Activated B cell treated with CpG ODN at 0.5 μM for 24 hours (primary cell): ENCODE data around the gene OR4D11. TPM values are rescaled to one million over a fixed set of nuclear protein-coding genes. Genes with fewer than 3 reads are reported as not detected.

Experiments
- ATAC-seq: fragments of 200-7000 bp; cut with Tn5 transposase; one replicate; pipeline ENCODE4 v1.10.0; 2021; ENCODE audit warnings: low read depth, mild to moderate bottlenecking, moderate library complexity
- CTCF ChIA-PET: fragments of 350-600 bp; sonication (Branson Sonifier 250); formaldehyde crosslinking; loops from one replicate; lab custom pipeline; 2021; ENCODE audit warnings: antibody characterized with exemption; lab: Charles Lee
- POLR2A ChIA-PET: fragments of 350-600 bp; sonication (Branson Sonifier 250); formaldehyde crosslinking; loops from one replicate; lab custom pipeline; 2021; ENCODE audit warnings: antibody characterized with exemption; lab: Charles Lee
- DNase-seq: peaks from one replicate; pipeline ENCODE4 v3.0.0; 2022
- H3K27ac Mint-ChIP-seq: one replicate; pipeline ENCODE4 v1.8.0; 2020; ENCODE audit warnings: mixed read lengths
- H3K27me3 Mint-ChIP-seq: one replicate; pipeline ENCODE4 v1.8.0; 2021; ENCODE audit warnings: mixed read lengths
- H3K36me3 Mint-ChIP-seq: one replicate; pipeline ENCODE4 v1.8.0; 2021; ENCODE audit warnings: low read depth, mixed read lengths
- H3K4me1 Mint-ChIP-seq: one replicate; pipeline ENCODE4 v1.8.0; 2021; ENCODE audit warnings: mixed read lengths
- H3K4me3 Mint-ChIP-seq: one replicate; pipeline ENCODE4 v1.8.0; 2020; ENCODE audit warnings: mild to moderate bottlenecking, mixed read lengths
- H3K9me3 Mint-ChIP-seq: one replicate; pipeline ENCODE4 v1.8.0; 2020; ENCODE audit warnings: mixed read lengths
- intact Hi-C: fragments of 100-400 bp; cut with micrococcal nuclease; formaldehyde crosslinking; loops from one replicate; pipeline ENCODE4 v1.15.1; 2024
- total RNA-seq: library from RNA; stranded (reverse); gene quantifications from 2 replicates; pipeline ENCODE4 v1.2.3, GENCODE V29; 2022
- TF ChIP-seq, protein P1 (sequence below): fragments of 200-600 bp; IDR thresholded peaks from one replicate; pipeline ENCODE4 v1.8.0; 2022; ENCODE audit warnings: antibody characterized with exemption, mild to moderate bottlenecking

Gene OR4D11
- total RNA-seq = not detected in 2 replicates

DNA sequence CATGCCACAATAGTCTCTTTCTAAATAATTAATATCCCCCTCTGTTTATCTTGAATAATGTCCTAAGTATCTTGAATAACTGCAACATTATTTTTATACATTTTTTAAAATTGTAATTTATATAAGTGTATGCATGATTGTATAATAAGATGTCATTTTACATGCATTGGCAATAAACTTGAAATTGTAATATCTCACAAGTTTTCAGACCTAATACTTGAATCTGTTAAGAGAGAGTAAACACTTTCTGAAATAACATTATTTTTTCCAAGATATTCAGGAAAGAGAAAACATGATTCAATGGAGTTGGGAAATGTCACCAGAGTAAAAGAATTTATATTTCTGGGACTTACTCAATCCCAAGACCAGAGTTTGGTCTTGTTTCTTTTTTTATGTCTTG lies at the start of gene OR4D11:
Gene OR4D11, plus strand, starts transcription at position 301 of the 400 bp plus-strand sequence. Its CDS starts 0 bp downstream, at position 301.
- H3K36me3 Mint-ChIP-seq = no peaks in the 10 kb centered on the region
- TF ChIP-seq, protein P1, sequence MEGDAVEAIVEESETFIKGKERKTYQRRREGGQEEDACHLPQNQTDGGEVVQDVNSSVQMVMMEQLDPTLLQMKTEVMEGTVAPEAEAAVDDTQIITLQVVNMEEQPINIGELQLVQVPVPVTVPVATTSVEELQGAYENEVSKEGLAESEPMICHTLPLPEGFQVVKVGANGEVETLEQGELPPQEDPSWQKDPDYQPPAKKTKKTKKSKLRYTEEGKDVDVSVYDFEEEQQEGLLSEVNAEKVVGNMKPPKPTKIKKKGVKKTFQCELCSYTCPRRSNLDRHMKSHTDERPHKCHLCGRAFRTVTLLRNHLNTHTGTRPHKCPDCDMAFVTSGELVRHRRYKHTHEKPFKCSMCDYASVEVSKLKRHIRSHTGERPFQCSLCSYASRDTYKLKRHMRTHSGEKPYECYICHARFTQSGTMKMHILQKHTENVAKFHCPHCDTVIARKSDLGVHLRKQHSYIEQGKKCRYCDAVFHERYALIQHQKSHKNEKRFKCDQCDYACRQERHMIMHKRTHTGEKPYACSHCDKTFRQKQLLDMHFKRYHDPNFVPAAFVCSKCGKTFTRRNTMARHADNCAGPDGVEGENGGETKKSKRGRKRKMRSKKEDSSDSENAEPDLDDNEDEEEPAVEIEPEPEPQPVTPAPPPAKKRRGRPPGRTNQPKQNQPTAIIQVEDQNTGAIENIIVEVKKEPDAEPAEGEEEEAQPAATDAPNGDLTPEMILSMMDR = no peak
- no peaks in the 10 kb centered on the region for H3K9me3 Mint-ChIP-seq
- ATAC-seq (no peak), DNase-seq (no peak)
- ChIA-PET POLR2A (no interaction called here), CTCF (no interaction called here)
- H3K27me3 Mint-ChIP-seq = peaks cover 18% of the 10 kb centered on the region
- no peak within 1 kb of the TSS for H3K4me3 Mint-ChIP-seq
- intact Hi-C loops = no loop called here
- no peaks in the 10 kb centered on the region for H3K4me1 Mint-ChIP-seq
- H3K27ac Mint-ChIP-seq = no peak within 1 kb of the TSS

DNA sequence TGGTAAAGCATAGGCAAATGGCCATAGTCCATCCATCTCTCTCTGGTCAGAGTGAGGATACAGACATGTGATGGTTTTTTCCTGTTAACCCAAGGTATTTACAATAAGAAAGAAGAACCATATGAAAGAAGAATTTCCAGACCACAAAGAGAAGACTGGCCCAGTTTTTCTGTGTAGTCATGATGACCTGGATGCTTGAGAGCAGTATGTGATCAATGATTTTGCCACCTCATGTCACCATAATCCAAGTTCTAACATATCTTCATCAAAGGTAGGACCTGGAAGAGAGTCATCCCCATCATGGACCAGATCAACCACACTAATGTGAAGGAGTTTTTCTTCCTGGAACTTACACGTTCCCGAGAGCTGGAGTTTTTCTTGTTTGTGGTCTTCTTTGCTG lies 46.7 kb upstream of the OR4D11 start, which contains the start of gene OR4D6:
Gene OR4D6, plus strand, starts transcription at position 301 of the 400 bp plus-strand sequence. Its CDS starts 0 bp downstream, at position 301.
- Mint-ChIP-seq H3K27me3 (peaks cover 20% of the 10 kb centered on the region), H3K4me3 (no peak within 1 kb of the TSS), H3K36me3 (no peaks in the 10 kb centered on the region), H3K9me3 (peaks cover 2% of the 10 kb centered on the region), H3K4me1 (no peaks in the 10 kb centered on the region), H3K27ac (no peak within 1 kb of the TSS)
- ATAC-seq (no peak), DNase-seq (no peak)
- TF ChIP-seq, protein P1 = no peak
- ChIA-PET CTCF (no interaction called here), POLR2A (no interaction called here)
- intact Hi-C loops = no loop called here

DNA sequence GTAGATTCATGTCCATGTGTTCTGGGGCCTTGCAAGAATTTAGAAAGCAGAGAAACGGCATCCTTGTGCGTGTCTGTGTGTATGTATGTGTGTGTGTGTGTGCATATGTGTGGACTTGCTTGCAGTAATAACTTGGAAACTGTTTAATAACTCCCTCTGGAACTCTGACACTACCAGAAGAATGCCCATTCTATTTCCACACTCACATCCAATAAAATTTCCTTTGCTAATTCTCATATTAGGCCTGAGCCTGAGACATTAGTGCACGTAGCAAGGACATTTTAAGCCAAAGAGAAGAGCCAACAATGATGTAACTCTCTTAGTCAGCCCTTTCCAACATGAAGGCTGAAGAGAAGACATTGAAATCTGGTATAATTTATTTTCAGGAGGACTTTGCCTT lies 43.5 kb upstream of the OR4D11 start:
- ATAC-seq (no peak), DNase-seq (no peak)
- CTCF ChIA-PET = no interaction called here
- no peak overlapping the region for H3K4me3 Mint-ChIP-seq
- intact Hi-C loops = no loop called here
- H3K27ac Mint-ChIP-seq = no peak overlapping the region
- H3K27me3 Mint-ChIP-seq = peaks cover 20% of the 10 kb centered on the region
- no peaks in the 10 kb centered on the region for H3K4me1 Mint-ChIP-seq
- POLR2A ChIA-PET = no interaction called here
- TF ChIP-seq, protein P1 = no peak
- no peaks in the 10 kb centered on the region for H3K36me3 Mint-ChIP-seq
- peaks cover under 1% of the 10 kb centered on the region for H3K9me3 Mint-ChIP-seq

DNA sequence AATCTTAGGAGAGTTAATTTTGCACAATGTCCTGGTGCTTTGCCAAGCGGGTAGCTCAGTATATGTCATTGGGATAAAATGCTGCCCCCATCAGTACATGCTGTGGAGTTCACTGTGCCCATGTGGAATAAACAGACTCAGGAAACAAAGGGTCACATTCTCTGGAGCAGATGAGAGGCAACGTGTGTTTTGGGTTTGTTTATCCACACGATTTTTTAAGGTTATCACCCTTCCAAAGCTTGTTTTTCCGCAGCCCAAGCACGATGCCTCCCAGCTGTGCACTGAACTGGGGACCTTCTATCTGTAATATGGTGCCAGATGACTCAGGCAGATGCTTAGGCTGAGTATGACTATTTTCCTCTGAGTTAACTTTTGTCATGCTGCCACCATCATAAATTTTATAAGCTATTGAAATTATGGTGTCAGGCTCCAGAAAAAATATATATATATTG lies 40.2 kb upstream of the OR4D11 start:
- Mint-ChIP-seq H3K36me3 (no peaks in the 10 kb centered on the region), H3K4me3 (no peak overlapping the region), H3K9me3 (peaks cover 8% of the 10 kb centered on the region), H3K27ac (no peak overlapping the region), H3K27me3 (peaks cover 16% of the 10 kb centered on the region), H3K4me1 (no peaks in the 10 kb centered on the region)
- TF ChIP-seq, protein P1 = no peak
- intact Hi-C loops = no loop called here
- POLR2A ChIA-PET = no interaction called here
- DNase-seq = no peak
- CTCF ChIA-PET = no interaction called here
- no peak for ATAC-seq

DNA sequence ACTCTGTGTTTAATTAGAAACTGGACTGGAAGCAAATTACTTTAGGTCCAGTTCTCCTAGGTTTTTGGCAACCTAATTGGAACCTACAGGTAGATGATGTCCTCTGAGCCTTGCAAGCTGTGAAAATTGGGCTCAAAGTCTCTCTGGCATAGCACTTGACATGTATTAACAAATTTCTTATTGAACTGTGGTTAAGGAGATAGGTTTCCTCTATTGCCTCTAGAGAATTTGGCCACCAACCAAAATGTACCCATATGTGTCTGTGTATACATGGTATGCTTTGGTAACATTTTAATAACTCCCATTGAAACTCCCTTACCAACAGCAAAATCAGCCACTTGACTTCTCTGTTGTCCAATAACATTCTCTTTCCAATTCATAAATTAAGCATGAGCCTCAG lies 30.4 kb upstream of the OR4D11 start, which contains the start of gene OR4D10:
Gene OR4D10, plus strand, starts transcription at position 301 of the 400 bp plus-strand sequence. CDS start 4,115 bp downstream, outside the sequence.
- H3K36me3 Mint-ChIP-seq = no peaks in the 10 kb centered on the region
- H3K9me3 Mint-ChIP-seq = no peaks in the 10 kb centered on the region
- ChIA-PET POLR2A (no interaction called here), CTCF (no interaction called here)
- TF ChIP-seq, protein P1 = no peak
- DNase-seq (no peak), ATAC-seq (no peak)
- H3K4me3 Mint-ChIP-seq = no peak within 1 kb of the TSS
- H3K4me1 Mint-ChIP-seq = peaks cover 8% of the 10 kb centered on the region
- intact Hi-C loops = no loop called here
- H3K27ac Mint-ChIP-seq = no peak within 1 kb of the TSS
- H3K27me3 Mint-ChIP-seq = peaks cover 14% of the 10 kb centered on the region
